AG09319 (cell line): ENCODE results near the gene CTDSP2.

Source experiments
- DNase-seq: peaks from one replicate; pipeline ENCODE4 v3.0.0-alpha.2; 2010; ENCODE audit warnings: low read depth; ENCODE audit errors: extremely low read depth
- TF ChIP-seq, protein P1 (sequence below): IDR thresholded peaks from 2 replicates; pipeline ENCODE4 v1.5.1; 2011; ENCODE audit warnings: low read depth, mild to moderate bottlenecking, inconsistent platforms, low read length, moderate library complexity

The CTDSP2 gene

DNA sequence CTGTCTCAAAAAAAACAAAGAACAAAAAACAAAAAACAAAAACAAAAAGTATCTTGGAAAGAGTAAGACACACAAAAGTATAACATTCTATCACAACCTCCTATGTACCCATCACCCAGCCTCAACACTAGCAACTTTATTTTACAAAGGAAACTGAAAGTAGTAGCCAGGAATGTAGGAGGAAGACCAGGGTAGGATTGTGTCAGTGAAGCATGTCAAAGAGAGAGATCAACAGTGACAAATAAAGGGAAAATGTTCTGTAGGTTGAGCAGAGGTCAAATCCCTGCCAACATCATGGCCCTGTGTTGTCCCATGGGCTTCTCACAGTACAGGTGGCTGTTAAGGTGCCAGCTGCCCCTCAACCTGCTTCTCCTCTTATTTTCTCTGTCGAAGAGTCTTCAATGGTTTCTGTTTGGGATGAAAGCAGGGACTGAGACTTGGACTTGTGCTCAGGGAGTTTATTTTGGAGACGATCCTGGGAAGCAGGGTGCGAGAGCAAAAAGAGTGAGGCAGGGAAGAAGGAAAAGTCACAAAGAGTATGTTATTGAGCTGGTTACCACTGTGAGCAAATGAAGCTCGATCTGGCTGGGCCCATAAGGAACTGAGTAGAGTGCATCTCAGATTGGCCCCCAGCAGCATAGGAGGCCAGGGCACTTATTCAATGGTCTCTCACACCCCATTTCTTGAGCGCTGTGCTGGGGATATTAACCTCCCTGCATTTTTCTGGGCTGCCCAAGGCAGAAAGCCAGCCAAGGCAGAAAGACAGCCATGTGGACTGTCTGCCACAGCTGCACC lies 29.4 kb upstream of the CTDSP2 start:
- no peak for DNase-seq
- TF ChIP-seq, protein P1, sequence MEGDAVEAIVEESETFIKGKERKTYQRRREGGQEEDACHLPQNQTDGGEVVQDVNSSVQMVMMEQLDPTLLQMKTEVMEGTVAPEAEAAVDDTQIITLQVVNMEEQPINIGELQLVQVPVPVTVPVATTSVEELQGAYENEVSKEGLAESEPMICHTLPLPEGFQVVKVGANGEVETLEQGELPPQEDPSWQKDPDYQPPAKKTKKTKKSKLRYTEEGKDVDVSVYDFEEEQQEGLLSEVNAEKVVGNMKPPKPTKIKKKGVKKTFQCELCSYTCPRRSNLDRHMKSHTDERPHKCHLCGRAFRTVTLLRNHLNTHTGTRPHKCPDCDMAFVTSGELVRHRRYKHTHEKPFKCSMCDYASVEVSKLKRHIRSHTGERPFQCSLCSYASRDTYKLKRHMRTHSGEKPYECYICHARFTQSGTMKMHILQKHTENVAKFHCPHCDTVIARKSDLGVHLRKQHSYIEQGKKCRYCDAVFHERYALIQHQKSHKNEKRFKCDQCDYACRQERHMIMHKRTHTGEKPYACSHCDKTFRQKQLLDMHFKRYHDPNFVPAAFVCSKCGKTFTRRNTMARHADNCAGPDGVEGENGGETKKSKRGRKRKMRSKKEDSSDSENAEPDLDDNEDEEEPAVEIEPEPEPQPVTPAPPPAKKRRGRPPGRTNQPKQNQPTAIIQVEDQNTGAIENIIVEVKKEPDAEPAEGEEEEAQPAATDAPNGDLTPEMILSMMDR: no peak

DNA sequence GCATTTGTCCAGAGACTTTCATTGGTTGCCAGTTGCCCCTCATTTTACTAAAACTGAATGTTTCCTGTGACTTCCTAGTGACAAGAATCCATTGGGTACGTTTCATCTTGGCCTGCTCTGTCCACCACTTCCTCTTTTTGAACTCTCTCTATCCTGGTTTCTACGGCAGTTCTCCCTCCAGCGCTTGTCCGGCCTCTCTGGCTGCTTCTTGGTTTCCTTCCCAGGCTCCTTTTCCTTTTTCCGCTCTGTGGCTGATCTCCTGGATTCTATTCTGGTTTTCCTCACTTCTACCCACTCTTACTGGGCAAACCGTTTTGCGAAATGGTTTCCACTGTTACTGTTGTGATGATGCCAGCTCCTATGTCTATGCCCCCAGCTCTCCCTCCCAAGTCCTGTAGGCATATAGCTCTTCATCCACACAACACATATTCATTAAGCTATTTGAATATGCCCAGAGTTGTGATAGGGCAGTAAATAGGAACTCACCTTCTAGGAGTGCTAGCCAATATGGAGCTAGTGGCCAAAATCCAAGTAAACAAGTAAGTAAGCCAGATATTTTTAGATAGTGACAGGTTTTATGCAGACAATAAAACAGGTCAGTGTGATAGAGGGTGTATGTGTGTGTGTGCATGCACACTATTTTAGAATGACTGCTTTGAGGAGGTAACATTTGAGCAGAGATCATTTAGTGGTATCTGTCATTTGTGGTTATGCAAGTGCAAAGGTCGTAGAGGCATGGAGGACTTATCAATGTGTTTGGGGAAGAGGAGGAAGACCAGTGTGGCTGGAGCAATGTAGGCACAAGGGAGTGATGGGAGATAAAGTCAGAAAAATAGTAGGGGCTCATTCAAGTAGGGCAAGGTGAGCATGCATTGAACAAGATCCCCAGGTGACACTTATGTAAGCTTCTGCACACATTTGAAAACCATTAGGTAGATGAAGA lies 27.9 kb upstream of the CTDSP2 start:
- TF ChIP-seq, protein P1: no peak
- no peak for DNase-seq

DNA sequence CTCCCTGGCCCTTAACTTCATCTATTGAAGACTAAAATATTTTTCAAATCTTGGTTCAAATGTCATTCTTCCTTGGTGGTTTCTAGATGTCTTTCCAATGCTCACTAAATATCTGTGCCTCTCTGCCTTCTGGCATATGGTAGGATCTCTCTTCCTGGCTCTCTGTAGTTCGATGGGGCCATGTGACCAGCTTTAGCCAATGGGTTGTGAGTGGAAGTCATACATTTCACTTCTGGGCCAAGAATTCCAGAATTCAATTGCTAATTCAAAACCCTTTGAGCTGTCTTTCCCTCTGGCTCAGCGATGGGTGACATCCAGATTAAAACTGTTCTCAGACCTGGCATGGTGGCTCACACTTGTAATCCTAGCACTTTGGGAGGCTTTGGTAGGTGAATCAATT lies 25.8 kb upstream of the CTDSP2 start:
- TF ChIP-seq, protein P1: no peak
- DNase-seq: no peak

DNA sequence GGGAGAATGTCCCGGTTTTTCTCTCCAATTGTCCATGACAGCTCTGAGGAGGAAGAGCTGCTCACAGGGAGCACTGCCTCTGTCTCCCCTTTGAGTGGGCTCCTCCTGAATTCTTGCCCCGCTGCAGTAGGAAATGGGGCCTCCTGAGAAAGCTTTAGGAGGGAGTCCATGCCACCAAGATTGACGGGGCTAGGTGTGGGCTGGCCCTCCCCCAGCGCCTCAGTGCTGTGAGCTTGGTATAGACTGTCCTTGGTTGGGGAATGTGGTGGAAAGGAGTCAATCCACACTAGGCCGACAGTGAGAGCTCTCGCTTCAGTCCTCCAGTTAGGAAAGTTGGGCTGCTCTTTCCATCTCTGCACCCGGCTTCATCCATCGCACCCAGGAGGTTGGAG lies 23.4 kb upstream of the CTDSP2 start:
- TF ChIP-seq, protein P1: no peak
- DNase-seq: no peak

DNA sequence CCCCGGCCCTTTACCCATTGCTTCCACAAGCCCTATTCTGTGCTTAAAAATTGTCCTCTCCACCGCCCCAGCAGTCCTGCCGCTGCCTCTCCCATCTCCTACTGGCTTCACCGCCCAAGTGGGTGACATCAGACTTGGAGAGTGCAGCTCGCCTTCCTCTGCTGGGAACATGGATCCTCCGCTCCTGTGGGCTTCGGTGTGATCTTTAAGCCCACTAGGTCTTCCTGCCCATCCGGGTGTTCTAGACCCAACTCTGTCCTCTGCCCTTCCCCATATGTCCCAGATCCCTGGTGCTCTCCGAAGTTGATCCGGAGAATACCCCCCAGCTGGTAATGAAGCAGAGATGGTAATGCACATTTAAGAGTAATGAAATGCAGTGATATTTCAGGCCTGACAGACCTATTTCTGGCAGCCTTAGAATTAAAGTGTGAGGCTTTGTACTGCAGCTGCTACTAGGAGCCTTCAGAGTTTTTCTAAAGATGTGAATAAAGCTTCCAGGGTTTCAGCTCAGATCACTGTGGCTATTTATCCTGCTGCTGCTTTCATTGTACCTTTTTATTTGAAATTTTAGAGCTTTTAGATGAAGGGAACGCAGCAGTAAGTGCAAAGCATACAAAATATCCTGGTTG lies 22.9 kb upstream of the CTDSP2 start:
- TF ChIP-seq, protein P1: no peak
- no peak for DNase-seq

DNA sequence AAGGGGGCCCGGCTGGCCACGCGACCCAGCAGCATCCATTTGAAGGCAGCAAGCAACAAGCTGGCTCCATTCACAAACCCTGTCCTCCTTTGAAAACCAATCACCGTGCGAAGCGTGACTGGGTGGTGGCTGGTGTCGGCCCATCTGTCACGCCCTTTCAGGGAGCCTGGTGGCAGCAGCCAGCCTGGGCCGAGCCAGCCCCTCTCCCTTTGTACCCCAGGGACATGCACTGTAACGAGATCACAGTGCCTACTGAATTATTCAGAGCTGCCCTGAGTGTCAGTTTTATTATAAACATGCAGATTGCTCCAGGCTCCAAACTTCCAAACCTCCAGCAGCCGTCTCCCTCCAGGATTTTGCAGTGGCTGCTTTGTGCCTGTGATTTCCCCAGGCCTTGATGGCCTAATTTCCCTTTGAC lies 22.3 kb upstream of the CTDSP2 start:
- TF ChIP-seq, protein P1: no peak
- DNase-seq: no peak
